HepG2 (cell line): ENCODE data around the gene C20orf204. TPM values are rescaled to one million over a fixed set of nuclear protein-coding genes. Genes with fewer than 3 reads are reported as not detected.

Experiments
- ATAD3A ChIP-seq: sonication (generic); formaldehyde crosslinking; IDR thresholded peaks from 2 replicates; pipeline ENCODE4 v1.4.0; 2020; ENCODE audit warnings: missing genetic modification reagents
- CC2D1A ChIP-seq: sonication (generic); formaldehyde crosslinking; IDR thresholded peaks from 2 replicates; pipeline ENCODE4 v1.8.1; 2023; ENCODE audit warnings: mild to moderate bottlenecking, missing genetic modification reagents
- CHCHD3 ChIP-seq: sonication (generic); formaldehyde crosslinking; IDR thresholded peaks from 2 replicates; pipeline ENCODE4 v1.8.0; 2022; ENCODE audit warnings: mild to moderate bottlenecking, missing genetic modification reagents, moderate library complexity
- KMT2B ChIP-seq: IDR thresholded peaks from 2 replicates; pipeline ENCODE4 v1.6.1; 2016; ENCODE audit warnings: missing genetic modification reagents, missing compliant biosample characterization
- MYC ChIP-seq: sonication (generic); formaldehyde crosslinking; IDR thresholded peaks from 2 replicates; pipeline ENCODE4 v1.9.0; 2021; ENCODE audit warnings: missing genetic modification reagents, borderline replicate concordance
- NONO ChIP-seq, 2 experiments: fragments of 450-650 bp in 1 of 2; sonication (generic) in 1 of 2; formaldehyde crosslinking in 1 of 2; IDR thresholded peaks in 1 of 2; conservative IDR thresholded peaks in 1 of 2; 2 replicates each; pipeline versions ENCODE4 v1.6.1 to v1.8.0; 2017 to 2022; ENCODE audit warnings: mild to moderate bottlenecking in 1 of 2, missing genetic modification reagents in 1 of 2, moderate library complexity in 1 of 2
- NR2F1 ChIP-seq, 2 experiments: fragments of 450-650 bp in 1 of 2; formaldehyde crosslinking in 1 of 2; IDR thresholded peaks; 2 replicates each; pipeline versions ENCODE4 v1.5.0 to v1.6.1; 2016 to 2020; ENCODE audit warnings: mild to moderate bottlenecking in 1 of 2, missing compliant biosample characterization in 1 of 2, missing genetic modification reagents in 1 of 2, moderate library complexity in 1 of 2
- ZC3H13 ChIP-seq: sonication (generic); formaldehyde crosslinking; IDR thresholded peaks from 2 replicates; pipeline ENCODE4 v1.8.1; 2023; ENCODE audit warnings: mild to moderate bottlenecking, missing genetic modification reagents, moderate library complexity
- ZNF550 ChIP-seq: sonication (generic); formaldehyde crosslinking; IDR thresholded peaks from 2 replicates; pipeline ENCODE4 v1.4.0; 2020; ENCODE audit warnings: mild to moderate bottlenecking, missing genetic modification reagents, borderline replicate concordance
- ZNF563 ChIP-seq: sonication (generic); formaldehyde crosslinking; IDR thresholded peaks from 2 replicates; pipeline ENCODE4 v1.8.0; 2022; ENCODE audit warnings: mild to moderate bottlenecking, moderate library complexity, missing genetic modification reagents
- ZNF619 ChIP-seq: sonication (generic); formaldehyde crosslinking; IDR thresholded peaks from 2 replicates; pipeline ENCODE4 v1.4.0; 2020; ENCODE audit warnings: mild to moderate bottlenecking, missing genetic modification reagents
- ZNF773 ChIP-seq: sonication (generic); formaldehyde crosslinking; IDR thresholded peaks from 2 replicates; pipeline ENCODE4 v1.4.0; 2020; ENCODE audit warnings: missing genetic modification reagents, borderline replicate concordance
- ZNF776 ChIP-seq: sonication (generic); formaldehyde crosslinking; IDR thresholded peaks from 2 replicates; pipeline ENCODE4 v1.4.0; 2020; ENCODE audit warnings: mild to moderate bottlenecking, missing genetic modification reagents
- ZSCAN25 ChIP-seq: sonication (generic); formaldehyde crosslinking; IDR thresholded peaks from 2 replicates; pipeline ENCODE4 v1.8.0; 2022; ENCODE audit warnings: mild to moderate bottlenecking, missing genetic modification reagents
- polyA plus RNA-seq, 8 experiments: library from polyadenylated mRNA; depleted of rRNA in 3 of 8; stranded (reverse) in 7 of 8; unstranded in 1 of 8; fragments of >200 nt; fragmentation: Illumina TruSeq in 4 of 8; extraction: Trizol in 4 of 8; gene quantifications; 2 replicates each; pipeline versions ENCODE4 v1.2.1 to v1.2.3, GENCODE V29; 2011 to 2016; ENCODE audit warnings: low read depth in 4 of 8, missing spikeins in 1 of 8, mixed read lengths in 1 of 8; ENCODE audit not compliant: insufficient read depth in 1 of 8
- total RNA-seq, 5 experiments: library from RNA; depleted of rRNA; stranded (reverse); fragments of >200 nt; fragmentation: Illumina TruSeq; extraction: Trizol; gene quantifications; 2 replicates each; pipeline ENCODE4 v1.2.3, GENCODE V29; 2016; ENCODE audit warnings: low read depth in 1 of 5
- TF ChIP-seq, protein P1 (sequence below): sonication (generic); formaldehyde crosslinking; IDR thresholded peaks from 2 replicates; pipeline ENCODE4 v1.8.1; 2023; ENCODE audit warnings: mild to moderate bottlenecking, inconsistent platforms, moderate library complexity, missing genetic modification reagents, borderline replicate concordance
- TF ChIP-seq, protein P2 (sequence below): sonication (generic); formaldehyde crosslinking; IDR thresholded peaks from 2 replicates; pipeline ENCODE4 v1.8.0; 2022; ENCODE audit warnings: missing genetic modification reagents, mild to moderate bottlenecking, inconsistent platforms, borderline replicate concordance
- TF ChIP-seq, protein P3 (sequence below): sonication (generic); formaldehyde crosslinking; IDR thresholded peaks from 2 replicates; pipeline ENCODE4 v1.5.0; 2020; ENCODE audit warnings: mild to moderate bottlenecking, missing genetic modification reagents
- TF ChIP-seq, protein P4 (sequence below): sonication (generic); formaldehyde crosslinking; conservative IDR thresholded peaks from 2 replicates; pipeline ENCODE4 v1.8.0; 2022; ENCODE audit warnings: mild to moderate bottlenecking, moderate library complexity, missing genetic modification reagents
- TF ChIP-seq, protein P5 (sequence below): IDR thresholded peaks from 2 replicates; pipeline ENCODE4 v1.6.1; 2016; ENCODE audit warnings: missing compliant biosample characterization, missing genetic modification reagents, borderline replicate concordance

Gene C20orf204
- total and polyA plus RNA-seq, 2 of the 13 experiments (the other 11 are each of a cell fraction or from before 2014, with no cell fraction given), result 22.1 to 80.0 TPM

DNA sequence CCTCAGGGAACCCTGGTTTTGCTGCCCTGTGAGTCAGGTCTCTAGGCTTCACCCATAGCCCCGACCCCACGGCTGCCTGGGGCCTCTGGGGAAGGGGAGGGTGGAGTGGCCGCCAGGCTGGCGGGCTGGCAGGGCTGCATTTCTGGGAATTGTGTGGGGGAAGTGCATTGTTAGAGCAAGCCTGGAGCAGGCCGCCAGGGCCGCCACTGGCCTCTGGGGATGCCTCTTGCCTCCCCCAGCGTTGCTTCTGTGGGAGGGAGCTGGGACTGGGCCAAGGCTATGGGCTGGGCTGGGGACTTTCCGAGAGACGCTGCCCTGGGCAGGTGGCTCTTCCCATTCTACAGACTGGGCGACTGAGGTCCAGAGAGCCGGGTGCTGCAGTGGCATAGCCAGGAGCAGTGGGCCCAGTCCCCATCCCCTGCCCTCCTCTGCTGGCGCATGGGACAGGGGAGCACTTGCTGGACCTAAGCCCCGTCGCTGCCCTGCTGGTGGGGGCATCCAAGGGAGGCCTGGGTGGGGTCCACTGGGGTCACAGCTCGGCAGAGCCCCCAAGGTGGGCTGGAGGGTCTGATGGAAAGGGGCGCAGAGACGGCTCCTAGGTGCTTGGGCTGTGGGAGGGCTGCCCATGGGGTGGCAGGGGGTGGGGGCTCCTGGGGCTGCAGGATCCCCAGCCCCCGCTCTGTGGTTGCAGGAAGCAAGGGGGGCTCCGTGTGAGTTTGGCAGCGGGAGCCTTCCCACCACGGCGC lies 20.1 kb downstream of the C20orf204 start (continued):
- TF ChIP-seq MYC (CRISPR knock-in tag), result 0 out of 2 replicates have a peak, but pooled peaks have one; percentile 12
- TF ChIP-seq ZNF773, result 0 out of 2 replicates have a peak, but pooled peaks have one; percentile 55
- peak; percentile 54; the same call in 1 of the 2 replicates for TF ChIP-seq ZNF776 (CRISPR knock-in tag)
- no peak for TF ChIP-seq ZNF563 (CRISPR knock-in tag)
- TF ChIP-seq, protein P1, sequence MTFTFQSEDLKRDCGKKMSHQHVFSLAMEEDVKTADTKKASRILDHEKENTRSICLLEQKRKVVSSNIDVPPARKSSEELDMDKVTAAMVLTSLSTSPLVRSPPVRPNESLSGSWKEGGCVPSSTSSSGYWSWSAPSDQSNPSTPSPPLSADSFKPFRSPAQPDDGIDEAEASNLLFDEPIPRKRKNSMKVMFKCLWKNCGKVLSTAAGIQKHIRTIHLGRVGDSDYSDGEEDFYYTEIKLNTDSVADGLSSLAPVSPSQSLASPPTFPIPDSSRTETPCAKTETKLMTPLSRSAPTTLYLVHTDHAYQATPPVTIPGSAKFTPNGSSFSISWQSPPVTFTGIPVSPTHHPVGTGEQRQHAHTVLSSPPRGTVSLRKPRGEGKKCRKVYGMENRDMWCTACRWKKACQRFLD (CRISPR knock-in tag), result no peak
- TF ChIP-seq NR2F1 (CRISPR knock-in tag; IDR thresholded peaks at IDR 0.05), result 0 out of 4 replicates have a peak, but pooled peaks of 1 of the 2 experiments have one; percentile 21
- TF ChIP-seq, protein P2, sequence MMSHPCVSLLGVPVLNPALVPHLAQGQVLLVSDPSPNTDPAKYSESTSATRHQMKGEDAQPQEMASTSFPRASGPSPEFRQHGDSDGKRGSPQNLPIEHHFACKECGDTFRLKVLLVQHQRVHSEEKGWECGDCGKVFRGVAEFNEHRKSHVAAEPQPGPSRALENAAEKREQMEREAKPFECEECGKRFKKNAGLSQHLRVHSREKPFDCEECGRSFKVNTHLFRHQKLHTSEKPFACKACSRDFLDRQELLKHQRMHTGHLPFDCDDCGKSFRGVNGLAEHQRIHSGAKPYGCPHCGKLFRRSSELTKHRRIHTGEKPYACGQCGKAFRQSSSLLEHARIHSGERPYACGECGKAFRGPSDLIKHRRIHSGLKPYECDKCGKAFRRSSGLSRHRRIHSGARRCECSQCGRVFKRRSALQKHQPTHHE, result peak; percentile 72; the same call in 1 of the 2 replicates
- TF ChIP-seq NONO (IDR thresholded peaks at IDR 0.05), result no peak
- TF ChIP-seq NONO (CRISPR knock-in tag; conservative IDR thresholded peaks at IDR 0.05), result peak; percentile 87
- TF ChIP-seq, protein P3, sequence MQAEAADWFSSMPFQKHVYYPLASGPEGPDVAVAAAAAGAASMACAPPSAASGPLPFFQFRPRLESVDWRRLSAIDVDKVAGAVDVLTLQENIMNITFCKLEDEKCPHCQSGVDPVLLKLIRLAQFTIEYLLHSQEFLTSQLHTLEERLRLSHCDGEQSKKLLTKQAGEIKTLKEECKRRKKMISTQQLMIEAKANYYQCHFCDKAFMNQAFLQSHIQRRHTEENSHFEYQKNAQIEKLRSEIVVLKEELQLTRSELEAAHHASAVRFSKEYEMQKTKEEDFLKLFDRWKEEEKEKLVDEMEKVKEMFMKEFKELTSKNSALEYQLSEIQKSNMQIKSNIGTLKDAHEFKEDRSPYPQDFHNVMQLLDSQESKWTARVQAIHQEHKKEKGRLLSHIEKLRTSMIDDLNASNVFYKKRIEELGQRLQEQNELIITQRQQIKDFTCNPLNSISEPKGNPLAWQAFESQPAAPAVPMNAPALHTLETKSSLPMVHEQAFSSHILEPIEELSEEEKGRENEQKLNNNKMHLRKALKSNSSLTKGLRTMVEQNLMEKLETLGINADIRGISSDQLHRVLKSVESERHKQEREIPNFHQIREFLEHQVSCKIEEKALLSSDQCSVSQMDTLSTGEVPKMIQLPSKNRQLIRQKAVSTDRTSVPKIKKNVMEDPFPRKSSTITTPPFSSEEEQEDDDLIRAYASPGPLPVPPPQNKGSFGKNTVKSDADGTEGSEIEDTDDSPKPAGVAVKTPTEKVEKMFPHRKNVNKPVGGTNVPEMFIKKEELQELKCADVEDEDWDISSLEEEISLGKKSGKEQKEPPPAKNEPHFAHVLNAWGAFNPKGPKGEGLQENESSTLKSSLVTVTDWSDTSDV (CRISPR knock-in tag), result no peak
- TF ChIP-seq ZNF550, result no peak
- TF ChIP-seq ATAD3A (CRISPR knock-in tag), result no peak
- TF ChIP-seq KMT2B (CRISPR knock-in tag), result peak; percentile 32; the same call in 1 of the 2 replicates
- 0 out of 2 replicates have a peak, but pooled peaks have one; percentile 85 for TF ChIP-seq CC2D1A (CRISPR knock-in tag)
- TF ChIP-seq ZNF619 (CRISPR knock-in tag), result 0 out of 2 replicates have a peak, but pooled peaks have one; percentile 90
- 0 out of 2 replicates have a peak, but pooled peaks have one; percentile 47 for TF ChIP-seq ZC3H13 (CRISPR knock-in tag)
- 0 out of 2 replicates have a peak, but pooled peaks have one; percentile 42 for TF ChIP-seq CHCHD3 (CRISPR knock-in tag)
- TF ChIP-seq, protein P4, sequence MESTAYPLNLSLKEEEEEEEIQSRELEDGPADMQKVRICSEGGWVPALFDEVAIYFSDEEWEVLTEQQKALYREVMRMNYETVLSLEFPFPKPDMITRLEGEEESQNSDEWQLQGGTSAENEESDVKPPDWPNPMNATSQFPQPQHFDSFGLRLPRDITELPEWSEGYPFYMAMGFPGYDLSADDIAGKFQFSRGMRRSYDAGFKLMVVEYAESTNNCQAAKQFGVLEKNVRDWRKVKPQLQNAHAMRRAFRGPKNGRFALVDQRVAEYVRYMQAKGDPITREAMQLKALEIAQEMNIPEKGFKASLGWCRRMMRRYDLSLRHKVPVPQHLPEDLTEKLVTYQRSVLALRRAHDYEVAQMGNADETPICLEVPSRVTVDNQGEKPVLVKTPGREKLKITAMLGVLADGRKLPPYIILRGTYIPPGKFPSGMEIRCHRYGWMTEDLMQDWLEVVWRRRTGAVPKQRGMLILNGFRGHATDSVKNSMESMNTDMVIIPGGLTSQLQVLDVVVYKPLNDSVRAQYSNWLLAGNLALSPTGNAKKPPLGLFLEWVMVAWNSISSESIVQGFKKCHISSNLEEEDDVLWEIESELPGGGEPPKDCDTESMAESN (CRISPR knock-in tag), result 0 out of 2 replicates have a peak, but pooled peaks have one; percentile 49
- peak; percentile 32 for TF ChIP-seq ZSCAN25 (CRISPR knock-in tag)
- TF ChIP-seq, protein P5, sequence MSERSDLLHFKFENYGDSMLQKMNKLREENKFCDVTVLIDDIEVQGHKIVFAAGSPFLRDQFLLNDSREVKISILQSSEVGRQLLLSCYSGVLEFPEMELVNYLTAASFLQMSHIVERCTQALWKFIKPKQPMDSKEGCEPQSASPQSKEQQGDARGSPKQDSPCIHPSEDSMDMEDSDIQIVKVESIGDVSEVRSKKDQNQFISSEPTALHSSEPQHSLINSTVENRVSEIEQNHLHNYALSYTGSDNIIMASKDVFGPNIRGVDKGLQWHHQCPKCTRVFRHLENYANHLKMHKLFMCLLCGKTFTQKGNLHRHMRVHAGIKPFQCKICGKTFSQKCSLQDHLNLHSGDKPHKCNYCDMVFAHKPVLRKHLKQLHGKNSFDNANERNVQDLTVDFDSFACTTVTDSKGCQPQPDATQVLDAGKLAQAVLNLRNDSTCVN (CRISPR knock-in tag), result 0 out of 2 replicates have a peak, but pooled peaks have one; percentile 42
